Measurements from ENCODE around the gene AIMP2. TPM values are rescaled to one million over a fixed set of nuclear protein-coding genes. Genes with fewer than 3 reads are reported as not detected.
A peak's percentile ranks its signal among the peaks of the same experiment; 100 is the strongest.
"Not testable (repeated sequence)": the region's sequence is repeated elsewhere in the genome, so short reads cannot be mapped to it uniquely, and the experiment has no call there.

Gene AIMP2
- polyA plus RNA-seq, 4 donors: 19.9 to 75.3 (median 68.3) TPM

DNA sequence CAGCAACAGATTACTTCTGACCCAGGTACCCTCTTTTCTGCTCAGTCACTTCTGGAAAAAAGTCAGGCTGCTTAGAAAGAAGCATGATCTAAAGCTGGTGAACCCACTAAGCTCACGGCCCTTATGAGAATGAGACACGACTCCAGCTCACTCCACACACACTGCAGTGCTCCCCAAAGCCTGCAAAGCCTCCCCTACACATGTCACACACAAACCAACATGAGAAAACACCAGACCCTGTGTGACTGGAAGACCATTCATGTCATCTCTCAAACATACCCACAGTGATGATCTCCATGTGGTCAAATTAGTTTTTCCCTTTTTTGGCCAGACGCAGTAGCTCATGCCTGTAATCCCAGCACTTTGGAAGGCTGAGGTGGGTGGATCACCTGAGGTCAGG, 22.5 kb downstream of the AIMP2 start:
- 87 to 94% (median 93%) methylated on average over 3 of the region's 3 CpGs for WGBS, 3 donors
- peaks cover 9 to 66% (median 28%) of the 10 kb centered on the region in 3 donors for H3K36me3 ChIP-seq (ENCODE audit: control insufficient read depth in 3 of 3, insufficient read depth in 2 of 3, low read depth in 1 of 3, low read length in 3 of 3)

DNA sequence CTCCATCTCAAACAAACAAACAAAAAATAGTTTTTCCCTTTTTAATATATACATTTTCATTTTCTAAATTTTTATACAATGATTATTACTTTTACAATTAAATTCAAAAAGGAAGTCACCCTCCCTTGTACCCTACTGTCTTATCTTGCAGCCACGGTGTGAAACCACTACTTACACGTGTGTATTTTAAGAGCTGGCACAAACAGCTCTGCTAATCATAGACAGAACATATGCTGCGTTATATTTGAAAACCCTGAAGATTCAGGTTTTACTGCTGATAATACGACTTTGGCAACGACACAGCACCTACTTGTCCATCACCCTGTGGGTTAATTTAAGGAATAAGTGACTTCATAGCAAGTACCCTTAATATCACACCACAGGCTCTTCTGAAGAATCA, 23.1 kb downstream of the AIMP2 start:
- no peaks in the 10 kb centered on the region for H3K27me3 ChIP-seq (ENCODE audit: control insufficient read depth in 3 of 3, insufficient read depth in 3 of 3, low read length in 3 of 3)
- H3K4me3 ChIP-seq (ENCODE audit: low read depth in 1 of 3, low read length in 3 of 3): no peak overlapping the region
- H3K36me3 ChIP-seq (ENCODE audit: control insufficient read depth in 3 of 3, insufficient read depth in 2 of 3, low read depth in 1 of 3, low read length in 3 of 3): peaks cover 9 to 65% (median 26%) of the 10 kb centered on the region in 3 donors
- no peaks in the 10 kb centered on the region for H3K4me1 ChIP-seq (ENCODE audit: control insufficient read depth in 3 of 3, insufficient read depth in 2 of 3, low read depth in 1 of 3, low read length in 2 of 3)
- no peaks in the 10 kb centered on the region for H3K9me3 ChIP-seq (ENCODE audit: control insufficient read depth in 2 of 2, insufficient read depth in 1 of 2, low read depth in 1 of 2, low read length in 1 of 2)
- no peak for DNase-seq
- 69 to 85% (median 84%) methylated on average over 5 of the region's 5 CpGs for WGBS, 3 donors
- no peak overlapping the region for H3K27ac ChIP-seq (ENCODE audit: low read depth in 1 of 3, low read length in 2 of 3)
- FAIRE-seq: no peak

More for the DNA sequence above, 22.5 kb downstream of the AIMP2 start:
- Histone ChIP-seq H3K4me3 (ENCODE audit: low read depth in 1 of 3, low read length in 3 of 3) (no peak overlapping the region), H3K9me3 (ENCODE audit: control insufficient read depth in 2 of 2, insufficient read depth in 1 of 2, low read depth in 1 of 2, low read length in 1 of 2) (no peaks in the 10 kb centered on the region), H3K27ac (ENCODE audit: low read depth in 1 of 3, low read length in 2 of 3) (no peak overlapping the region), H3K27me3 (ENCODE audit: control insufficient read depth in 3 of 3, insufficient read depth in 3 of 3, low read length in 3 of 3) (no peaks in the 10 kb centered on the region), H3K4me1 (ENCODE audit: control insufficient read depth in 3 of 3, insufficient read depth in 2 of 3, low read depth in 1 of 3, low read length in 2 of 3) (no peaks in the 10 kb centered on the region)
- DNase-seq: no peak
- no peak for FAIRE-seq

DNA sequence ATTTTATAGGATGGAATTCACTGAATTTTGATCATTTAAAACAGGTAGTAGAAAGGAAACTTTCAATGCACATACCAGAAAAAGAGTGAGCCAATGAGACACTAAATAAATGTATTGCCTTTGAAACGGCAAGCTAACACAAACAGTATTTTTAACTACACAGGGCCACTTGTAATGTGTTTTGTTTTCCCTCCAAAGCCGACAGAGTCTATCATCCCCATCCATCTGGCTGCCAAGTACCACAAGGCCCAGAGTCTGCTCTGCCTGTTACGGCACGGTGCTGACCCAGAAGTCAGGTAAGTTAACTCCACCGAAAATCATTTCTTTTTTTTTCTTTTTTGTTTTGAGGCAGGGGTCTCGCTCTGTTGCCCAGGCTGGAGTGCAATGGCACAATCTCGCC, 23.6 kb downstream of the AIMP2 start:
- Histone ChIP-seq H3K27ac (ENCODE audit: low read depth in 1 of 3, low read length in 2 of 3) (no peak overlapping the region), H3K4me1 (ENCODE audit: control insufficient read depth in 3 of 3, insufficient read depth in 2 of 3, low read depth in 1 of 3, low read length in 2 of 3) (no peaks in the 10 kb centered on the region), H3K9me3 (ENCODE audit: control insufficient read depth in 2 of 2, insufficient read depth in 1 of 2, low read depth in 1 of 2, low read length in 1 of 2) (no peaks in the 10 kb centered on the region), H3K4me3 (ENCODE audit: low read depth in 1 of 3, low read length in 3 of 3) (no peak overlapping the region), H3K36me3 (ENCODE audit: control insufficient read depth in 3 of 3, insufficient read depth in 2 of 3, low read depth in 1 of 3, low read length in 3 of 3) (peaks cover 9 to 62% (median 25%) of the 10 kb centered on the region in 3 donors), H3K27me3 (ENCODE audit: control insufficient read depth in 3 of 3, insufficient read depth in 3 of 3, low read length in 3 of 3) (no peaks in the 10 kb centered on the region)
- DNase-seq: no peak
- FAIRE-seq: no peak
- WGBS, 3 donors: 88 to 90% (median 89%) methylated on average over 7 of the region's 7 CpGs

DNA sequence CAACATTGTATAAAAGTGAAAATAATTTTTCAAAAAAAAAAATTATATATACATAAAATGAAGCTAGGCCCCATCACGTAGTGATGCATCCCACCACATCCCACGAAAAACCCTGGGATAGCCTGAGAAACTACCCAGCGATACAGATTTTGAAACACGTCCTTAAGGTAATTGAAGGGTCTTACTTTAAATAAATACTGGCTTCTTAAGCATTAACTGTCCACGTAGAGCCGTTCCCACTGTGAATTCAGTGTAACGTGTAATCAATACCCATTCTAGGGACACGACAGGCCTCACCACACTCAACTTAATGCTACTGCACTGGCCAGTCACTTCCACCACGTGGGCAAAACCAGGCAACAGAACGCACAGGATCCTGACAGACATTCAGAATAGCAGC, 26.1 kb downstream of the AIMP2 start:
- no peaks in the 10 kb centered on the region for H3K27me3 ChIP-seq (ENCODE audit: control insufficient read depth in 3 of 3, insufficient read depth in 3 of 3, low read length in 3 of 3)
- no peak overlapping the region for H3K27ac ChIP-seq (ENCODE audit: low read depth in 1 of 3, low read length in 2 of 3)
- H3K36me3 ChIP-seq (ENCODE audit: control insufficient read depth in 3 of 3, insufficient read depth in 2 of 3, low read depth in 1 of 3, low read length in 3 of 3): peaks cover 10 to 61% (median 29%) of the 10 kb centered on the region in 3 donors
- no peaks in the 10 kb centered on the region for H3K9me3 ChIP-seq (ENCODE audit: control insufficient read depth in 2 of 2, insufficient read depth in 1 of 2, low read depth in 1 of 2, low read length in 1 of 2)
- H3K4me3 ChIP-seq (ENCODE audit: low read depth in 1 of 3, low read length in 3 of 3): no peak overlapping the region
- no peak for FAIRE-seq
- no peak for DNase-seq
- 92 to 97% (median 93%) methylated on average over 10 of the region's 10 CpGs for WGBS, 3 donors
- H3K4me1 ChIP-seq (ENCODE audit: control insufficient read depth in 3 of 3, insufficient read depth in 2 of 3, low read depth in 1 of 3, low read length in 2 of 3): no peaks in the 10 kb centered on the region

DNA sequence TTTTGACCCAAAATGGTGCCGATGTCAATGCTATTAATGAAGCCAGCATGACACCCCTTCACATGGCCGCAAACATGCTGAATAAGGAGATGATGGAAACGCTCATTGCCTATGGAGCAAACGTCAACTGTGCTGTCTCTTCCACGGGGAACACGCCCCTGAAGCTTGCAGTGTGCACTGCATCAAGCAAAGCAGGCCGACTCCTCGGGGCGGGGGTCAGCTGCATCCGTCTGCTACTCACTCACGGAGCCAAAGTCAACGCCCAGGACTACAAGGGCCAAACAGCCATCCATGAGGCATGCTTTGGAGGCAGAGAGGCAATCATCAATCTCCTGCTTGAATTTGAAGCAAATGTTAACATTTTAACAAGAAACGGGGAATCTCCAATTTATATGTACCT, 26.6 kb downstream of the AIMP2 start:
- Histone ChIP-seq H3K9me3 (ENCODE audit: control insufficient read depth in 2 of 2, insufficient read depth in 1 of 2, low read depth in 1 of 2, low read length in 1 of 2) (no peaks in the 10 kb centered on the region), H3K4me3 (ENCODE audit: low read depth in 1 of 3, low read length in 3 of 3) (no peak overlapping the region), H3K4me1 (ENCODE audit: control insufficient read depth in 3 of 3, insufficient read depth in 2 of 3, low read depth in 1 of 3, low read length in 2 of 3) (no peaks in the 10 kb centered on the region), H3K27me3 (ENCODE audit: control insufficient read depth in 3 of 3, insufficient read depth in 3 of 3, low read length in 3 of 3) (no peaks in the 10 kb centered on the region), H3K27ac (ENCODE audit: low read depth in 1 of 3, low read length in 2 of 3) (no peak overlapping the region), H3K36me3 (ENCODE audit: control insufficient read depth in 3 of 3, insufficient read depth in 2 of 3, low read depth in 1 of 3, low read length in 3 of 3) (peaks cover 13 to 62% (median 32%) of the 10 kb centered on the region in 3 donors)
- FAIRE-seq (no peak), DNase-seq (no peak)
- 91 to 93% (median 92%) methylated on average over 13 of the region's 13 CpGs for WGBS, 3 donors

DNA sequence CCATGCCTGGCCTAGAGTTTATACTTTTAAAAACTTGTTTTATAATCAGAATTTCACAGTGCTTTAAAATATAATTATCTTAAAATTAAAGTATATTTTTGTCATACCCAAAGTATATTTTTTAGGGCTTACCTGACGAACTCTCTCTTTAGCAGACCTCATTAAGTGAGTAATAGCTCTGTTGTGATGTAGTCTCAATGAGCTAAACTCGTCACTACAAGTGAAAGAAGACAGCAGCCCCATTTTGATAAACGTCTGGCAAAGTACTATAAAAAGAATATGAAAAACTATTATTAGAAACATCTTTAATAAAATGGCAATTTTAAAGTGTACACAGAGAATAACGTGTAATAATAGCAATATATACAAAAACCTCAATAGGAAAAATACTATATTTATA, 40.7 kb downstream of the AIMP2 start:
- Histone ChIP-seq H3K9me3 (ENCODE audit: control insufficient read depth in 2 of 2, insufficient read depth in 1 of 2, low read depth in 1 of 2, low read length in 1 of 2) (no peaks in the 10 kb centered on the region), H3K4me3 (ENCODE audit: low read depth in 1 of 3, low read length in 3 of 3) (no peak overlapping the region), H3K27me3 (ENCODE audit: control insufficient read depth in 3 of 3, insufficient read depth in 3 of 3, low read length in 3 of 3) (no peaks in the 10 kb centered on the region), H3K4me1 (ENCODE audit: control insufficient read depth in 3 of 3, insufficient read depth in 2 of 3, low read depth in 1 of 3, low read length in 2 of 3) (no peaks in the 10 kb centered on the region), H3K27ac (ENCODE audit: low read depth in 1 of 3, low read length in 2 of 3) (no peak overlapping the region), H3K36me3 (ENCODE audit: control insufficient read depth in 3 of 3, insufficient read depth in 2 of 3, low read depth in 1 of 3, low read length in 3 of 3) (peaks cover 4 to 46% (median 7%) of the 10 kb centered on the region in 3 donors)
- no peak for FAIRE-seq
- no peak for DNase-seq
- 79 to 88% (median 85%) methylated on average over 4 of the region's 4 CpGs for WGBS, 3 donors

DNA sequence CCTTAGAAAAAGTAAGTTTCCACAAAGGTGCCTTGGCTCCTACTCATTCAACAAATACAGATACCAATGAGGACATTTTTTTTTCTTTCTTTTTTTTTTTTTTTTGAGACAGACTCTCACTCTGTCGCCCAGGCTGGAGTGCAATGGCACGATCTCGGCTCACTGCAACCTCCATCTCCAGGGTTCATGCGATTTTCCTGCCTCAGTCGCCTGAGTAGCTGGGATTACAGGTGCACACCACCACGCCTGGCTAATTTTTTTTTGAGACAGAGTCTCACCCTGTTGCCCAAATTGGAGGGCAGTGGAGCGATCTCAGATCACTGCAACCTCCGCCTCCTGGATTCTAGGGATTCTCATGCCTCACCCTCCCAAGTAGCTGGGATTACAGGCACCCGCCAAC, 42.1 kb downstream of the AIMP2 start:
- peaks cover 4 to 41% (median 7%) of the 10 kb centered on the region in 3 donors for H3K36me3 ChIP-seq (ENCODE audit: control insufficient read depth in 3 of 3, insufficient read depth in 2 of 3, low read depth in 1 of 3, low read length in 3 of 3)
- FAIRE-seq; H3K27me3 ChIP-seq (ENCODE audit: control insufficient read depth in 3 of 3, insufficient read depth in 3 of 3, low read length in 3 of 3); H3K4me3 ChIP-seq (ENCODE audit: low read depth in 1 of 3, low read length in 3 of 3); H3K4me1 ChIP-seq (ENCODE audit: control insufficient read depth in 3 of 3, insufficient read depth in 2 of 3, low read depth in 1 of 3, low read length in 2 of 3); DNase-seq; H3K9me3 ChIP-seq (ENCODE audit: control insufficient read depth in 2 of 2, insufficient read depth in 1 of 2, low read depth in 1 of 2, low read length in 1 of 2); H3K27ac ChIP-seq (ENCODE audit: low read depth in 1 of 3, low read length in 2 of 3): not testable (repeated sequence)
- WGBS, 3 donors: 96 to 98% (median 98%) methylated on average over 9 of the region's 9 CpGs

DNA sequence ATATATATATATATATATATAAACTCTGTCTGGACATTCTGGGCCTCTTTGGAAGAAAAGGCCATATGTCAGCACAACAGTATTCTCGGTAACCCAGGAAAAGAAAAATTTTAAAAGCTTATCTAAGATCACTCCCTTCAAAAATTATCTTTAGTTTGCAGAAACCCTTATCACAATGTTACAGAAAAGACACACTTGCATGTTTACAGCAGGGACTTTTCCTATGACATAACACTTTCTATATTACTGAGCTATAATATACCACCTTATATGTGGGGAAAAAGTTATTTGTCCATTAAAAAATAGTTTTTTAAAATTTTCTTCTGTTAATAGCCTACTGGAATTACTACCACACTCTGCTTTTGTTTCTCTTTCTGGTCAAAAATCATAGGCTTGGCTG, 47.5 kb downstream of the AIMP2 start:
- Histone ChIP-seq H3K36me3 (ENCODE audit: control insufficient read depth in 3 of 3, insufficient read depth in 2 of 3, low read depth in 1 of 3, low read length in 3 of 3) (peaks cover 0 to 18% (median 2%) of the 10 kb centered on the region in 3 donors), H3K4me3 (ENCODE audit: low read depth in 1 of 3, low read length in 3 of 3) (no peak overlapping the region), H3K4me1 (ENCODE audit: control insufficient read depth in 3 of 3, insufficient read depth in 2 of 3, low read depth in 1 of 3, low read length in 2 of 3) (peaks cover 0 to 3% (median 2%) of the 10 kb centered on the region in 3 donors), H3K9me3 (ENCODE audit: control insufficient read depth in 2 of 2, insufficient read depth in 1 of 2, low read depth in 1 of 2, low read length in 1 of 2) (no peaks in the 10 kb centered on the region), H3K27ac (ENCODE audit: low read depth in 1 of 3, low read length in 2 of 3) (no peak overlapping the region), H3K27me3 (ENCODE audit: control insufficient read depth in 3 of 3, insufficient read depth in 3 of 3, low read length in 3 of 3) (no peaks in the 10 kb centered on the region)
- no peak for FAIRE-seq
- peak in 1 of 2 donors; percentile 15 for DNase-seq
- 24 to 38% (median 33%) methylated on average over 1 of the region's 1 CpG for WGBS, 3 donors

Measured in small intestine (tissue), 7 donors.